NCI-H187 treated with DMSO at 0.1 percent for 48 hours (cell line): ENCODE data around the gene GRAP.

Source experiments
- DNase-seq: peaks from one replicate; lab custom pipeline; 2025; lab: John Stamatoyannopoulos, UW

Gene GRAP

DNA sequence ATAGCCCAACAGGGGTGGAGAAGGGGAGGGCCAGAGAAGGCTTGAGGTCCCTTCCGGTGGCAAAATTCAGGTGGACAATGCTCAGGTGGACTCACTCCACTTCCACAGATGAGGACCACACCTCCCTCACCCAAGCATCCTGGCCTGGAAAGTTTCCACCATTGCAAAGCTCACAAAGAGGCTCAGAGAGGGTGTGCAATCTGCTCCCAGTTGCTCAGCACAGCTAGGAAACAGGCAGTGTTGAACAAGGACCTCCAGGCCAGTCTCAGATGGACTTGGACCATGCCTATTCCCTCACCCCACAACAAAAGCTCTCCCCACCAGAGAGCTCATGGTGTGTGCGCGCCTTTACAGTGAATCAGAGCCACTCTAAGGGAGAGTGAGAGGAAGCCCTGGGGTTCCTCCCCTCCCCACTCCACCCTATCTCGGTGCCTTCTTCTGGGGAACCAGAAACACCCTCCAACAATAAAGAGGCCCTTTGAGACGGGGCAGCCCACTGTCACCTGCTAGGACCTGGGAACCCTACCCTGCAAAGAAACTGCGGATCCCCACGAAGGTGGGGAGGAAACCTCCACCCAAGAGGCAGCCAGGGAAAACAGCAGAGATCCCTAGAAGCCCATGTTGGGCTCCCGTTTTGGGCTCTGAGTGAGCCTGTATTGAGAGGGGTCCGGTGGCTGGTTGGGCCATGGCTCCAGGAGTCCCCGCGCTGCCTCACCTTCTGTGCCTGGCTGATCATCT, 43.8 kb downstream of the GRAP start:
- no peak for DNase-seq

DNA sequence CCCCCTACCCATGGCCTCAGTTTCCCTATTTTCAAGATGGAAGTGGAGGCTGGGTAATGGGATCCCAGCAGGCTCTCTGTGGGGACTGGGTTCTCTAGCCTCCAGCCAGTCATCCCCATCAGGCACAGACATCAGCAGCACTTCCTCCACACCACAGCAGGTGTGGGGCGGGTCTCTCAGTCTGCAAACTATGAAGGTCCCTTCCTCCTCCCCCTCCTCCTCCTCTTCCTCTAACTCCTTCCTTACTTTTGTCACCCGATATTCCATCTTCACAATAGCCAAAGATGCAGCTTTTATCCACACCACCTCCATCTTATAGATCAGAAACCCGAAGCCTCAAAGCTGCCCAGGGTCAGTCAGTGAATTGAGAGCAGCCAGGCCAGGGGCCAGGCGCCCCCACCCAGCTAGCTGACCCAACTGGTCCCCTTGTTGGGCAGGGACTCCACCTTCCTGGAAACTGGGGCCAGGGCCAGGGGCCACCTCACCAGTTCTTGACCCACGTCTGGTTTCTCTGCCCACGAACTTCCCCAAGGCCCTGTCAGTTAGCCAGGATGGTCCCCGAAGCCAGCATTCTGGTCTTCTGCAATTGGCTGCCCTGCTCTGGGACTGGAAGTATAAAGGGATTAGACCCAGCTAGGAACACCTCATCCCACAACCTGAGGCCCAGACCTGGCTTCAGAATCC, 44.7 kb downstream of the GRAP start:
- DNase-seq, result no peak

DNA sequence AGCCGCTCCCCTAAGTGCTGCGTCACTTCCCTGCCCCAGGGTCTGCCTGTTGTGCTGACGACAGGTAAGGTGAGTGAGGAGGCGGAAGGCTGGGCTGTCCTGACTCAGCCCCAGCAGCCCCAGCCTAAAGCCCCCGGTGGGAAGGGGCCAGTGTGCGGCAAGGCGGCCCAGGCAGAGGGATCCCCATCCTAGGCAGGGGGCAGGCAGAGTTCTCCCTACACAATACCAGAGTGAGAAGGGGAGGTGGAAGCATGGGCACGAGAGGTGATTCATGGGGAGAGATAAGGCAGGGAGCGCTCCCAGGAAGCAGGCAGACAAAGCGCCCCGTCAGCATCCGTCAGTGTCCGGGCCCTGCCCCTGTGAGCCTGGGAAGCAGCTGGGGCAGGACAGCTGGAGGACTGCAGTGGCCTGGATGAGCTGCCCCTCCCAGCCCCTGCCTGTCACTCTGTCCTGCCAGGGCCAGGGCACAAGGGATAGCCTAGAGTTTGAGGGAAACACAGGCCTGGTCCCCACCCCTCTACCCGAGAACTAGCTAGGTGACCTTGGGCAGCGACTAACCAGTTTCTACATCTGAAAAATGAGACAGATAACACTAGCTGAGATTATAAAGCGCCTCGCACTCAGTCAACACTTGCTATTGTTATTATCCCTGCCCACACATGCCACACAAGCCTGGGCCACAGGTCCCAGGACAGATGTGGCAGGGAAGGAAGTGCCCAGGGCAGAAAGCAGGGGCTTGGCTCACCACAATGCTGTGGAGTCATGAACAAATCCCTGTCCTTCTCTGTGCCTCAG, 46.0 kb downstream of the GRAP start:
- DNase-seq, result no peak

DNA sequence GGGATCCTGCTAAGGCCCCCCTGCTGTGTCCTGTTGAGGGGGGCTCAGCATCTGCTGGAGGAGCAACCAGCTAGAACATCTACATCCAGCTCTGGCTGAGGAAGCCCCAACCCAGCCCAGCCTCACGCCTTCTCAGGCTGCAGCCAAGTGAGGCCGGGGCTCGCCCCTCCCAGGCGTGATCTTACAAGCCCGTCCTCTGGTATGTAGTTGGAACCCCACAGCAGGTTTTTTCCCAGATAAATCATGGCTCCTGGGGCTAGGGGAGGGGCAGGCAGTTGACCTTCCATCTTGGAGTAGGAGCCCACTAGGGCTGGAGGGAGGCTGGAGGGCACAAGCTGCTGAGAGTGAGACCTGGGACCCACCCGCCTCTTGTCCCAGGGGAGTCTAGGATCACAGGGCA, 46.8 kb downstream of the GRAP start:
- DNase-seq, result no peak

DNA sequence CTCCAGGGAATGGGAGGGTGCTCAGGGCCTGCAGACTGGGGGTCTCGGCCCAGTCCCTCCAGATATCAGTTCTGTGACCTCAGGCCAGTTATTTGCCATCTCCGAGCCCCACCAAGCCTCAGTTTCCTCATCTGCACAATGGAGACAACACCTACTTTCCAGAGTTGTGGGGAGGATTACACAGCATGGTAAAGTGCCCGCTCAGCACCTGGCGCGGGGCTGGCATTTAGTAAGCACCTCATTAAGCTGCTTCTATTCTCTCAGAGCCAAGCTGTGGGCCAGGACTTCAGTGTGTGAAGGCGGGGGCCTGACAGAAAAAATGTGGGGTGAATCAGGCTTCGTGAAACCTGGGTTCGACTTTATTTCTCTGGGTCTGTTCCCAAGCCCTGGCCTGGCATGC, 47.4 kb downstream of the GRAP start:
- no peak for DNase-seq

DNA sequence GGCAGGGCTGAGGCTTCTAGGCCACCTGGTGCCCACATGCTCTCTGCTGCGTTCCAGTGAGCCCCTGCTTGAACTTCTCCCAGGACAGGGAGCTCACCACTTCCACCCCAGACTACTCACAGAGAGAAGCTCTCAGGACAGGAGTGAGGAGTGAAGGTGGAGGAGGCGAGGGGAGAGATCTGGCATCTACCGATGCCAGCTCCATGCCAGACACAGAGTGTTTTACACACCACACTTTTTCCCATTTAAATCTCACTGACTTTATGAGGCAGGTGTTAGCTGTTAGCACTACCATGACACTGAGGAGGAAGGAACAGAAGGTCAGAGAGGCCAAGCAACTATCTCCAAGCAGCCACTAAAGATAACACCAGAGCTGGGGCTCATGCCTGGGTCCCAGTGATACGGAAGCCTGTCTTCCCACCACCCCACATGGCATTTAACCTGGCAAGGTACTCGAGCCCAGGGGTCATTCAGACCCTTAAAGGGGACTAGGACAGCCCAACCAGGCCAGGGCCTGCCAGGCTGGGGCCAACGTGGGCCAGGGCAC, 49.0 kb downstream of the GRAP start:
- DNase-seq, result no peak

DNA sequence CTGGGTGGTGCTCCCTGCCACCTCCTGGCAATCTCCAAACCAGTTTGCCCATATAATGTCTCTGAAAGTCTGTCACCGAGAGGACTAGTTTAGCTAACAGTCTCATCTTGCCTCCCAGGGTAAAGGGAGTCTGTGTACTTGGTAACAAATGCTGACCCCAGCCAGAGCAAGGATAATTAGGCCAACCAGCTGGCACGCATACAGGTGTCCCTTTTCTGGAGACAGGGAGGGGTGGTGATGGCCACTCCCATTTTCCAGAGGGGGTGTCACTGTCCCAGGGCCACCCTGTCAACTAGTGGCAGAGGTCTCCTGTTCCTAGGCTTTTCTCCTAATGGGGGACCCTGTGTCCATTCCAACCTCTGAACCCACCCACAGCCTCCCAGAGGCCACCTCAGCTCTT, 50.3 kb downstream of the GRAP start:
- no peak for DNase-seq

DNA sequence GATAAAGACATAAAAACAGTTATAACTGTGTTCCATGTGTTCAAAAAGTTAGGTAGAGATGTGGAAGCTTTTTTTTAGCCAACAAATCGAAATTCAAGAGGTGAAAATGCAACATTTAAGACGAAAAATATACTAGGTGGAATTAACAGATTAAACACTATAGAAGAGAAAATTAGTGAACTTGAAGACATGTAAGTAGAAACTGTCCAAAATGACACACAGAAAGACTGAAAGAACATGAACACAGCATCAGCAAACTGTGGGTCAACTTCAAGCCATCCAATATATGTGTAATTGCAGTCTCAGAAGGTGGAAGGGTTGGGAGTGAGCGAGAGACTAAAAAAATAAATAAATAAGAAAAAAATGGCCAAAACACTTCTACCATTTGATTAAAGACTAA, 51.5 kb downstream of the GRAP start:
- no peak for DNase-seq

DNA sequence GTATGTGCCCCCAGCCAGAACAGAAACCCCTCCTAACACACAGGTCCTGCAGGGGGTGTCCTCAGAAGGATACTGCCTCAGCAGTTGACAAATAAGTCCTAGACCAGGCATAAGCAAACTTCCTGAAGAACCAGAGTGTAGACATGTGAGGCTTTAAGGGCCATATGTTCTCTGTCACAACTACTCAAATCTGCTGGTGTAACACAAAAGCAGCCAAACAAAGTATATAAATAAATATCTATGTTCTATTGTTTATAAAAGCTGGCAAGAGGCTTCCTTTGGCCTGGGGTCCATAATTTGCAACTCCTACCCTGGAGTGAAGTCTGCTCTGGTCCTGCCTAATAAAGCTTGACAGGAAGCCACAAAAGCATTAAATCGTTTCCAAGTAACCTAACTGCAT, 52.1 kb downstream of the GRAP start:
- no peak for DNase-seq

DNA sequence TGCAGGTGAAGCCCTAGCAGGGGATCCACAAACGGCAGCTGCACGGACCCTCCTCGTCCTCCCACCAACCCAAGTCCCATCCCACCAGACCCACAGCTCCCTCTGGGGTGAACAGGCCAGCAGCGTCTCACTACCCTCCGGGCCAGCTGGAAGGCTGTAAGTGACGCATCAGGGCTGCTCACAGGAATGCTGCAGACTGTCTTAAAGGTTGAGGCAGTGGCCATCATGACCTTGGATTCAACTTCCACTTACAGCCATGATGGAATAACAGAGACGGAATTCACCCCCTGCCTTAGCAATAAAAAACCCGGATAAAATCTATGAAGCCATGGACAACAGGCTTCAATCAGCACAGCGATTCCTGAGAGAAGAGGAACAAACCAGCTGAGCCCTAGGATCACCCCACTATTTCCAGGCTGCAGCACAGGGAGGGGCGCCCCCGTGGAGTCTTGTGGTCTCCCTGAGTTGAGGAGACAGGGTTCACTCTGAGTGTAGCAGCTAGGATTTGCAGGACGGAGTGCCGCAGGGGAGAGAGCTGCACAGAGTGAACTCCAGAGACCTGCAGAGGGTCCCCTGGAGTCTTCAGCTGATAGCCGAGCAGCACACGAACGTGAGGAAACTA, 52.7 kb downstream of the GRAP start:
- no peak for DNase-seq

DNA sequence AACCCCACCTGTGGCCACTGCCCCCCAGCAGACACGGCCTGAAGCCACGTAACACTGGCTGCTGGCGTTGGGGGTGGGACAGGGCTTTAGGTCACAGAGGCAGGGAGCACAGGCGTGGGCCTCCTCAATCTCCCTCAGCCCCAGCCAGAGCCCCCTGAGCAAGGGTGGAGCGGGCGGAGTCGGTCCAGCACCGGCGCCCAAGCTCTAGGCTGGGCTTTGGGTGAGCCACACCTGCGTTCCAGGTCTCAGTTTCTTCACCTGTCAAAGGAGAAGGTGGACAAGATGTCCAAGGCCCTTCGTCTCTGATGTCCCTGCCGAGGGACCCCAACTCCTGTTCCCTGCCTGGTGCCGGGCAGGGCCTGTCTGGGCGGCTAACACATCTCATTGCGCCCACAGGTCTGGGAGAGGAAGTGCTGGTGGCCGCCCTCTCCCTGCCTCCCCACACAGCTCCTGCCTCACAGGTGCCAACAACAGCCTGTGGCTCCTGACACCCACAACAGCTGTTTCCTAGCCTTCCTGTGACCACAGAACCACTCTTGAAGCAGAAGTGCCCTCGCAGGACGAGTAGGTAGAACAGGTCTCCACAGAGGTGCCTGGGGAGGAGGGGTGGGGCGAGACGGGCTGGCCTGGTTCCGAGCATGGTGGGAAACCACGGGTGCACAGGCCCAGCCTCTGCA, 54.2 kb downstream of the GRAP start:
- no peak for DNase-seq

DNA sequence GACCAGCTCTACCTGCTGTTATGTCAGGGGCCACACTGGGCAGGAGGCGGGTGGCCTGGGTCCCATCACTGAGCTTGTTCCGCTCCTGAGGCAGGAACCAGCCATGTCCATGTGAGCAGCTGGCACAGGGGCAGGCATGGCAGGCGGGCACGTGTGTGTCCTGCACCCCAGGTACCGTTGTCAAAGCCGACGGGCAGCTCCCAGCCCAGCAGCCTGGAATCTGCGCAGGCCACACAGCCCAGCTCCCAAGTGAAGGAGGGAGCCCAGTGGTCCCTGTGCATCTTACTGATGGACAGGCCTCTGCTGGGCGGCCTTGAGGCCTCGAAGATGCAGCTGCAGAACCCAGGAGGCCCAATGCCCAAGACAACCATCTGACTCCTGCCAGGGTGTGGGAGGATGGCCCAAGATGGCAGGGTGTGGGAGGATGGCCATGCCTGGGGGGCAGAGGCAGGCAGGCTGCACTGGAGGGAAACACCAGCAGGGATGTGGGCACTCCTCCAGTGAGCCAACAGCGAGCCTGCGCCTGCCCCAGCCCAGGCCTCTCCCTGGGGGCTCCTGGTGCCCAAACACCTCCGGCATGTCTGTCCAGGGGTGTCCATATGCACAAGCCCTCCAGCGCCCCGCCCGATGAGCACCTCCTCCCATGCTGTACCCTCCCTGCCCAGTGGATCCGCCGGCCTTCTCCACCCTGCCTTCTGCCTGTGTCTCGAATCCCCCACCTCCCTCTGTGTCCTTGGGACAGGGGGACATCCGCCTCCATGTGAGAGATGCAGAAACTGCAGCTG, 55.0 kb downstream of the GRAP start:
- no peak for DNase-seq

DNA sequence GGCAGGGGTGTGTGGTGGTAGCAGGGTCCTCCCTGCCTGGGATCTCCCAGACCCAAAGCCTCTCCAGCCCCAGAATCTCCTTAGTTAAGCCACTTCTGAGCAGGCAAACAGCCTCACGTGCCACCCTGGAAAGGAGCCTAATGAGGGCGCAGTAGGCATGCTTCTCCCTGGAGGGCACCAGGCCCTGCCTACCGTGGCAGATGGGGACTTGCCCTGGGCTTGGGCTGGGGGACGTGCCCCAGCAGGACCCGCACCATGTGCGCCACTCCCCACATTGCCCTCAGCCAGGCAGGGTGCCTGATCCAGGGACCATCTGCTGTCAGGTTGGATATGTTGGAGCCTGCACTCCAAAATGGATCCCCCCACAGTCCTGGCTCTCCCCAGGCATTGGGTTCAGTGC, 56.4 kb downstream of the GRAP start:
- no peak for DNase-seq

DNA sequence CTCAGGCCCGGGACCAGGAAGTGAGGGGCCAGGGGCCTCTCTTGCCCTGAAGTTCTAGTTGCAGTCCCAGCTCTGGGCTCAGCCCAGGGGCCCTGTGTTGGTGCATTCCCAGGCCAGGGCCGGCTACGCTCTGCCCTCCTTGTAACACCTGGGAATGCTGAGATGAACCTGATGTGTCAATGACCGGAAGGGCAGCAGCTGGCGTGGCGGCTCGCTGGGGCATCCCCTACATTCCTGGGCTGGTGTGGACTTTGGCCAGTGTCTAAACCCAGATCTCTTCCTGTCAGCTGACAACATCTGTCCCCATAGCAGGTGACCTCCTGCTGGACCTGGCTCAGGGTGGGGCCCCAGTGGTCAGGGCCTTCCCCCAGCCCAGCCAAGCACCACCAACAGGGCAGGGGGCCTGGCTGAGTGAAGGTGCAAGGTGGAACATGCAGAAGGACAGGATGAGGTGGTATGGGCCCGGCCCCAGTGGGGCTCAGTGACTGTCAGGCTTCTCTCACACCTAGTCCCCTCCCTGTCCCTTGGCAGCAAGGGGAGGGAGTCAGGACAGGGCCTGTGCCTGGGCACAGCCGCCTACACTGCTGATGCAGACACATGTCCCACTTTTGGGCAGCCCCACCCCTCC, 58.1 kb downstream of the GRAP start:
- no peak for DNase-seq

DNA sequence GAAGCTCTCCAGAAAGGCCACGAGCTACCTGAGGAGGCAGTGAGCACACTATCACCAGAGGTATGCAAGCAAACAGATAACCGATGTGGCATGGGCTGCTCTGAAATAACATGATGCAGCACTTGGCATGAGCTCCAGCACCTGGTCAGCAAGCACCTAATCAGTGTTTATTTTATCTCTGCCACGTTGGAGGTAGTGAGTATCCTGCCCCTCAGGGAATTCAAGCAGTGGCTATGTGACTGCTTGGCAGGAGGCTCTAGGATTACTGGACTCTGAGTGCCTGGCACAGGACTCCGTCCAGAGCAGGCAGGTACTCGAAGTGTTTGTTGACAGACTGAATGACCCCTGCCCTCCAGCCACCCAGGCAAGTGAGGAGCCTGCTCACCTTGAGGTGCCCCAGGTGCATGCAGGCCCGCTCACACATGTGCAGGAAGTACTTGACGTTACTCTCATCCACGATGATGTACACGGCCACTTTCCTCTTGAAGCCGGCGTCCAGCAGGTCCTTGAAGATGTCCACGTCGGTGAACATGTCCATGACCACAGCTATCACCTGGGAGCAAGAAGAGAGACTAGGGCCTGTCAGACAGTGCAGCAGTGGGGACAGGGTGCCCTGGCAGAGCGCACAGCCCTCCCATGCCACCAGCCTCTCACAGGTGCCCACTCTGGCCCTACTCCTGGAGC, 58.8 kb downstream of the GRAP start:
- DNase-seq, result no peak

DNA sequence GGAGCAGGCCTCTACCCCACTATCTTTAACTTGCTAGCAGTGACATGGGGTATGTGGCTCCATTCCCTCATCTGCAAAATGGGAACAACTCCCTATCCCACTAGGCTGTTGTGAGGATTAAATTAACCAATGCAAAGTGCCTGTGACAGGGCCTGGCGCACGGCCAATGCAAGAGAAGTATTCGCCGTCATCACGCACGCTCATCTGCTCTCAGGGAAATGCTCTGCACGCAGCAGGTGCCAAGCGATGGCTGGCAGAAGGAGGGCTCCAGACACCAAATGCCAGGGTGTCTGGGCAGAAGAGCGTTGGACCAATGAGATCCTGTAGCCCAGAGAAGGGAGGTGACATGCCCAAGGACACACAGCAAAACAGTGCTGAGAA, 59.5 kb downstream of the GRAP start:
- no peak for DNase-seq

DNA sequence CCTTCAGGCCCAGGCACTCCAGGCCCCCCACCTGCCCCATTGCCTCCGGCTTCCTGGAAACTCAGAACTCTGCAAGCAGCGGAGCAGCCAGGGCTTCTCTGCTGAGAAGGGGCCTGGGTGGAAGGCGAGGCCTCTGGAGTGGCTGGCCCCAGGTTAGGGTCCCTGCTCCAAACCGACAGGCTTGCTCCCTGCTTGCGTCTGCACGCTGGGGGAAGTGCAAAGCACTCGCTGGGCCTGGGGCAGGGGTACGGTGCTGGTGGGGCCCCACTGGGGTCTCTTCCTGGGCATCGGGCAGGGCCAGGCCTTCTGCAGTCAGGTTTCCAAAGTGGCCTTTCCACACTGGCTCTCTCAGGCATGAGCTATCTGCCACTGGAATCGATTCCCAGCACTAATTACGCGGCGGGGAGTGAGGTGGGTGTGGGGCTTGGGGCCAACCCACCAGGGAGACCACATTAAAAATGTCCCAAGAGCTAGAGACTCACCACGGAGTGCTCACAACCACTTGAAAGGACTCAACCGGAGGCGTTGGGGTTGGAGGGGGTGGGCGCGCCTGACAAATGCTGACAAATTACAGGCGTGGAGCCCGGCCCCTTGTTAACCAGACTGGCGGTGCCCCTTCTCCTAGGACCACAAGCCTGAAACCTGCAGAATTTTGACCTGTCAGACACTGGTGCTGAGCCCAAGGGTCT, 60.1 kb downstream of the GRAP start:
- no peak for DNase-seq

DNA sequence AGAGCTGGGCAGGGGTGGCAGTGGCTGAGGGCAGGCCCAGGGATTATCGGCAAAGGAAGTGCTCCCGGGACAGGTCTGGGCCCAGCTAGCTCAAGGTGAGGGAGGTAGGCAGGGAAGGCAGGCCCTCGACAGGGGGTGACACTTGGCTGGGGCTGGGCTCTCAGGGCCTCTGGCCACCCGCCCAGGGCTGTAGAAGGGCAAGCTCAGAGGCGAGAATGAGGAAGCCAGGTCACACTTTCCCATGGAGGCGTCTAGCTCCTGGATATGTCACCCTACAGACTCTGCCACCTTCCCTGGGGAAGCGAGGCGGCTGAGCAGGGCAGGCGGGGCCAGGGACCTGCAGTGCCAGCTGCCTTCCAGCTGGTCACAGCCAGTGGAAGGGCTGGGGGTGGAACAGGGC, 61.3 kb downstream of the GRAP start:
- no peak for DNase-seq
